MM.1S (cell line): Measurements from ENCODE around the gene MRPL27.

Experiments
- CTCF ChIP-seq: fragments of 300-600 bp; sonication (generic); IDR thresholded peaks from 2 replicates; pipeline ENCODE4 v1.5.1; 2016; ENCODE audit warnings: antibody characterized with exemption, low read length, mixed read lengths
- EZH2phosphoT487 ChIP-seq: fragments of 300-600 bp; sonication (generic); IDR thresholded peaks from 2 replicates; pipeline ENCODE4 v1.6.1; 2018; ENCODE audit warnings: antibody characterized with exemption, low read length

- TF ChIP-seq CTCF, result no peak
- no peak for TF ChIP-seq EZH2phosphoT487
Observed at GRCh38 chr17:50350733-50351132, 22.3 kb downstream of the MRPL27 start.
